HG03280 (cell line): ENCODE measurements around the gene GPS1.

Experiments
- ATAC-seq: cut with Tn5 transposase; IDR thresholded peaks from one replicate; pipeline ENCODE4 v1.9.1; 2021; ENCODE audit warnings: mild to moderate bottlenecking, moderate library complexity; ENCODE audit not compliant: unreplicated experiment

GPS1 gene

GRCh38 chr17:82056729-82057621 is 5.3 kb downstream of the GPS1 start:
- no peak for ATAC-seq

- ATAC-seq: no peak
Observed at GRCh38 chr17:82058230-82058854, 6.6 kb downstream of the GPS1 start.

GRCh38 chr17:82058855-82059249 is 7.2 kb downstream of the GPS1 start:
- no peak for ATAC-seq

GRCh38 chr17:82059272-82060000 is 7.7 kb downstream of the GPS1 start:
- ATAC-seq: no peak

- ATAC-seq: no peak
Observed at GRCh38 chr17:82060001-82060380, 8.3 kb downstream of the GPS1 start.

GRCh38 chr17:82060614-82061013 is 8.9 kb downstream of the GPS1 start:
- ATAC-seq: no peak

- no peak for ATAC-seq
Observed at GRCh38 chr17:82061047-82061925, 9.6 kb downstream of the GPS1 start.

- no peak for ATAC-seq
Observed at GRCh38 chr17:82062076-82062983, 10.6 kb downstream of the GPS1 start.

- no peak for ATAC-seq
Observed at GRCh38 chr17:82062984-82063368, 11.3 kb downstream of the GPS1 start.

GRCh38 chr17:82063424-82064415 is 12.0 kb downstream of the GPS1 start:
- ATAC-seq: no peak

GRCh38 chr17:82064433-82065192 is 12.9 kb downstream of the GPS1 start:
- no peak for ATAC-seq

GRCh38 chr17:82065193-82065637 is 13.5 kb downstream of the GPS1 start:
- ATAC-seq: peak; percentile 14

GRCh38 chr17:82065638-82066303 is 14.1 kb downstream of the GPS1 start, which contains the start of gene DUS1L:
Gene DUS1L, minus strand, starts transcription at chr17:82065804. Its CDS starts 745 bp downstream, at chr17:82065059.
- peak; percentile 81 for ATAC-seq

GRCh38 chr17:82070611-82071010 is 18.9 kb downstream of the GPS1 start:
- ATAC-seq: no peak

GRCh38 chr17:82072827-82073226 is 21.1 kb downstream of the GPS1 start:
- no peak for ATAC-seq

- ATAC-seq: no peak
Observed at GRCh38 chr17:82073446-82073845, 21.7 kb downstream of the GPS1 start.
